Astrocyte of the spinal cord (primary cell): ENCODE data around the gene PRICKLE2.
A peak's percentile ranks its signal among the peaks of the same experiment; 100 is the strongest.

Experiments
- DNase-seq: peaks from one replicate; pipeline ENCODE4 v3.0.0; 2011; ENCODE audit warnings: low read depth, low spot score
- H3K4me3 ChIP-seq: 2 replicates; pipeline ENCODE4 v1.5.1; 2011; ENCODE audit warnings: low read depth, mild to moderate bottlenecking, low read length, moderate library complexity
- CTCF ChIP-seq: IDR thresholded peaks from 2 replicates; pipeline ENCODE4 v1.5.1; 2012; ENCODE audit warnings: low read depth, mild to moderate bottlenecking, low read length, inconsistent platforms
- in situ Hi-C: cut with HindIII; loops from 2 replicates; pipeline ENCODE4 v1.10.0; 2017; ENCODE audit warnings: low sequenced_read_pairs

The PRICKLE2 gene

GRCh38 chr3:64185436-64185835 lies 39.8 kb downstream of the PRICKLE2 start:
- no peak overlapping the region for H3K4me3 ChIP-seq
- no peak for DNase-seq
- TF ChIP-seq CTCF, result no peak
- in situ Hi-C loops, result no loop called here

- peak; percentile 67 for DNase-seq
- in situ Hi-C loops, result no loop called here
- TF ChIP-seq CTCF, result no peak
- H3K4me3 ChIP-seq, result no peak overlapping the region
Observed at GRCh38 chr3:64184621-64185020, 40.6 kb downstream of the PRICKLE2 start.

- in situ Hi-C loops, result no loop called here
- no peak for TF ChIP-seq CTCF
- H3K4me3 ChIP-seq, result no peak overlapping the region
- DNase-seq, result no peak
Observed at GRCh38 chr3:64179860-64180259, 45.4 kb downstream of the PRICKLE2 start.

- no peak for DNase-seq
- in situ Hi-C loops, result no loop called here
- no peak for TF ChIP-seq CTCF
- H3K4me3 ChIP-seq, result no peak overlapping the region
Observed at GRCh38 chr3:64179249-64179648, 46.0 kb downstream of the PRICKLE2 start.

- in situ Hi-C loops, result no loop called here
- no peak overlapping the region for H3K4me3 ChIP-seq
- DNase-seq, result no peak
- TF ChIP-seq CTCF, result no peak
Observed at GRCh38 chr3:64178419-64178818, 46.8 kb downstream of the PRICKLE2 start.

GRCh38 chr3:64176461-64176996 lies 48.7 kb downstream of the PRICKLE2 start:
- no peak for TF ChIP-seq CTCF

GRCh38 chr3:64174328-64174727 lies 50.9 kb downstream of the PRICKLE2 start:
- no peak for TF ChIP-seq CTCF
- in situ Hi-C loops, result no loop called here
- no peak overlapping the region for H3K4me3 ChIP-seq
- DNase-seq, result no peak

More at GRCh38 chr3:64176461-64176996, 48.7 kb downstream of the PRICKLE2 start:
- no peak overlapping the region for H3K4me3 ChIP-seq
- in situ Hi-C loops, result no loop called here
- DNase-seq, result peak; percentile 54
